Endothelial cell of umbilical vein (primary cell): Measurements from ENCODE around the gene SCN10A.

Source experiments
- CTCF ChIP-seq, 2 donors: IDR thresholded peaks; 1 replicate in 1 of 2; 2 replicates in 1 of 2; pipeline ENCODE4 v1.5.1; 2011; ENCODE audit warnings: low read length in 2 of 2, mild to moderate bottlenecking in 2 of 2, moderate library complexity in 2 of 2, control low read depth in 1 of 2, inconsistent platforms in 1 of 2, low read depth in 1 of 2; ENCODE audit not compliant: insufficient read depth in 1 of 2; ENCODE audit errors: extremely low read depth in 1 of 2
- EZH2 ChIP-seq: IDR thresholded peaks from 2 replicates; pipeline ENCODE4 v1.6.1; 2012; ENCODE audit warnings: borderline replicate concordance, low read depth, mild to moderate bottlenecking, moderate library complexity, low read length, inconsistent platforms; ENCODE audit not compliant: severe bottlenecking
- FOS ChIP-seq: IDR thresholded peaks from 2 replicates; pipeline ENCODE4 v1.6.1; 2011; ENCODE audit warnings: mild to moderate bottlenecking, low read length, moderate library complexity, borderline replicate concordance; ENCODE audit not compliant: insufficient read depth
- GATA2 ChIP-seq: IDR thresholded peaks from 2 replicates; pipeline ENCODE4 v1.7.0; 2011; ENCODE audit warnings: low read depth, mild to moderate bottlenecking, moderate library complexity, mixed read lengths, low read length; ENCODE audit not compliant: insufficient read length, insufficient read depth
- JUN ChIP-seq: IDR thresholded peaks from 2 replicates; pipeline ENCODE4 v1.6.1; 2011; ENCODE audit warnings: borderline replicate concordance, low read depth; ENCODE audit not compliant: insufficient read length, insufficient read depth
- MAX ChIP-seq: IDR thresholded peaks from 2 replicates; pipeline ENCODE4 v1.6.1; 2011; ENCODE audit not compliant: insufficient read depth, insufficient read length
- MYC ChIP-seq: IDR thresholded peaks from one replicate; pipeline ENCODE4 v1.6.1; 2011; ENCODE audit warnings: mild to moderate bottlenecking, low read depth, low read length
- POLR2A ChIP-seq: IDR thresholded peaks from 2 replicates; pipeline ENCODE4 v1.6.1; 2012; ENCODE audit warnings: low read depth, mild to moderate bottlenecking, control low read depth, low read length
- POLR2AphosphoS5 ChIP-seq: IDR thresholded peaks from 2 replicates; pipeline ENCODE4 v1.6.1; 2012; ENCODE audit warnings: low read depth, mild to moderate bottlenecking, control low read depth, low read length, moderate library complexity; ENCODE audit not compliant: insufficient read depth

GRCh38 chr3:38743043-38743442, 73.0 kb downstream of the SCN10A start:
- no peak for TF ChIP-seq CTCF (IDR thresholded peaks at IDR 0.05; ENCODE audit: extremely low read depth in 1 of 2, insufficient read depth in 1 of 2, low read depth in 1 of 2, low read length in 2 of 2)
- no peak for TF ChIP-seq EZH2
- no peak for TF ChIP-seq JUN
- no peak for TF ChIP-seq POLR2A
- TF ChIP-seq POLR2AphosphoS5, result no peak
- TF ChIP-seq MAX, result no peak
- TF ChIP-seq GATA2, result no peak
- TF ChIP-seq FOS, result no peak
- TF ChIP-seq MYC, result no peak
